NCI-H2196 (cell line): ENCODE results near the gene GPR146.

Source experiments
- DNase-seq: peaks from one replicate; lab custom pipeline; 2025; ENCODE audit not compliant: unreplicated experiment; lab: John Stamatoyannopoulos, UW

The GPR146 gene

GRCh38 chr7:1090686-1091643 lies 46.6 kb downstream of the GPR146 start:
- DNase-seq: no peak

GRCh38 chr7:1091644-1092027 lies 47.3 kb downstream of the GPR146 start:
- DNase-seq: no peak

- no peak for DNase-seq
These were observed 47.9 kb downstream of the GPR146 start for GRCh38 chr7:1092161-1092632.

DNA sequence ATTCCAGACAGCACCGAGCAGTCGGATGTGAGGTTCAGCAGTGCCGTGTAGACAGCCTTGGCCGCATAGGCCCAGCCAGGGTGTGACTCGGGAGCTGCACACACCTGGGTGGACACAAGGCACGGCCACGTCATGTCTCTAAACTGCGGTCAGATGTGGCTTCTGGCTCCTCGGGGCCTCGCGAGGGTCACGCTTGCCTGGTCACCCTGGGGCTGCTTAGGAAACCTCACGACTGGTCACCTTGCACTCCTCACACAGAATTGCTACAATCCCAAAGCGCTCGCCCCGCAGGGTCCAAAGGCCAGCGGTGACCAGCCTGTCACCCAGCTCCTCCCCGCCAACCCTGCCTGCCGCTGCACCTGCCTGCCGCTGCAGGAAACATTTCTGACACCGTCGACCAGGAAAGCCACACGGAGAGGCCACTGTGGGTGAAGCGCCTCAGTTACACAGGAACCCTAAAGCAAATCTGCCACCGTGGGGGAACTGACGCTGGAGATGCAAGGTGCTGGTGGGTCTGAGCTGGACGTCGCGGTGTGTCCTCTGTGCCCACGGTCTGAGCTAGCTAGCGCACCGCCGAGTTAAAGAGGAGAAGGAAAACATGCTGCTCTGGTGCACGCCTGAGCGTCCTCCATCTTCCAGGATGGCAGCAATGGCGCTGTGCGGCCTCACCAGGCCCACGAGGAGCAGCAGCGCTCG lies 48.6 kb downstream of the GPR146 start:
- DNase-seq: no peak

- DNase-seq: no peak
These were observed 49.1 kb downstream of the GPR146 start for GRCh38 chr7:1093502-1093843.

DNA sequence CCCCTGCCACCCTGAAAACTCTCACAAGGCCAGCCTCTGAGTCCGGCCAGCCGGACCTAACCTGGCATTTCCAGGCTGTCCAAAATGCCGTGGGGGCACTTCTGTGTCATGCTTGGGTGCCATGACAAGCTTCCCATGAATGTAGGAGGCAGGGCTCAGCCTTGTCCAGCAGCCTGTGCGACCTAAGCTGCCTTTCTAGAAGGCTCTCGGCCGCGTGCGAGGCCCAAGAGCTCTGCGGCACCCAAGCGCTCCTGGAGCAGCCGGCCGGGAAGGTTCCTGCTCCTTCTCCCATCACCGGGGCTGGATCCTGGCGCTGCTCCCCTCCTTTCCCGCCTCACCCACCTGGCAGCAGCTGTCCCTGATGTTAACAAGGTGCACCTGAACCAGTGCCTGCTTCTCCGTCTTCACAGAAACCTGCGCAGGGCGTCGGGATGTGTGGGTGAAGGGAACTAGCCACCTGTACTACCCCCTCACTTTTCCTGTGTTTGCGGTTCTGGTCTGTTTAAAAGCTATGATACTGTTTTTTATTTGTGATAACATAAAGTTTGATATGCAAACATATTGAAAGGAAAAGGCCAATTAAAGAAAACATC lies 49.7 kb downstream of the GPR146 start:
- no peak for DNase-seq

DNA sequence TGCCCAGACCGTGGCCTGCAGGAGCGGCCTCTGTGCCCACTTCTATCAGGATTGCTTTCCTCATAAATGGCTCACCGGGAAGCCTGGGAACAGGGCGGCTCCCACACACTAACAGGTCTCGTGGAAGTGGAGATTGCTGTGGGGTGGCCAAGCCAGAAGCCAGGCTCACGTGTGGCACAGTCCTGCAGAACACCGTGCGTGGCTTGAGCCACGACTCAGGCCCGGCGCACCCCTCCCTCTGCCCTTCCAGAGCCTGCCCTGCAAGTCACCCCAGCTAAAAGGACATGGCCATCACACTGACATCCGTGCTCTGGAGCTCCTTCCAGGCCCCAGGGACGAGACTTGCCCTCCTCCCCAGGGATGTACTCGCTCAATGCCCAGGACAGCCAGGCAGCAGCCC lies 50.5 kb downstream of the GPR146 start:
- DNase-seq: no peak

- DNase-seq: no peak
These were observed 51.3 kb downstream of the GPR146 start for GRCh38 chr7:1095621-1096155.

DNA sequence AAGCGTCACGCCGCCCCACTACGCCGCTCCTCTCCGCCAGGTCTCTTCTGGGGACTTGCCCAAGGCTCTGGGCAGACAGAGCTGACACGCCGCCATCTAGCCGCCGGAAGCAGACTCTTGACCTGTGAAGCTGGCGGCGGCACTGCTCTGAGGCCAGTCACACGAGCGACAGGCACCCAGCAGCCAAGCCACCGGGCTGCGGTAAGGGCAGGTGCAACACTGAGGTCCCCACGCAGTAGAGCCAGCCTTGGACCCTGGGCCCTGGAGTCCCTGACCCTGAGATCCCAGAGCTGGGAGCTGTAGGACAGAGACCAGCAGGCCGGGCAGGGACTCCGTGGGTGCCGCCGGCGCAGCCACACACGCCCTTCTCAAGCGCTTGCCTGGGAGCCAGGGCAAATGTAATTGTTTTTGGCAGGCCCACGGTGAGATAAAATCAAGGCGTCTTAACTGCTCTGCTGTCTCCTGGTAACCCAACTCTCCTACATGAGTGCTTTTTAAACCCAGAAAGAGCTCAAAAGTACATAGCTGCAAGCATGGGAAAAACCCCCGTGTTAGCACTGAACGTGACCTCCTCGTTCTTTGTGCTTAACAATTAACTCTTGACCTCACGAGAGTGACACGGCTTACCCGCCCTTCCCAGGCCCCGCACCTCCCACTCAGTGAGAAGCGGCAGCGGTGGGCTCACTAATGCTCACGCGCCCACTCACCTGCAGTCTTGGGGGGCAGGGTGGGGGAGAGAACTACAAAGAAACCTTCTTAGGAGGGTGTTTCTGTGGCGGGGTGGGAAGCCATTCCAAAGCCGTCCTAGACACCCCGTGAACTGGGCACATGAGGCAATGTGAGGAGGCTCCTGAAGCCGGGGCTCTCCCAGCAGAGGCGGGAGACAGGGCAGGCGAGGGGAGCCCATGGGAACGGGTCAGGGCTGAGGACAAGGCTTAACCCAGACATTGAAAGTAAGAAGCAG lies 52.1 kb downstream of the GPR146 start:
- DNase-seq: peak; percentile 37

DNA sequence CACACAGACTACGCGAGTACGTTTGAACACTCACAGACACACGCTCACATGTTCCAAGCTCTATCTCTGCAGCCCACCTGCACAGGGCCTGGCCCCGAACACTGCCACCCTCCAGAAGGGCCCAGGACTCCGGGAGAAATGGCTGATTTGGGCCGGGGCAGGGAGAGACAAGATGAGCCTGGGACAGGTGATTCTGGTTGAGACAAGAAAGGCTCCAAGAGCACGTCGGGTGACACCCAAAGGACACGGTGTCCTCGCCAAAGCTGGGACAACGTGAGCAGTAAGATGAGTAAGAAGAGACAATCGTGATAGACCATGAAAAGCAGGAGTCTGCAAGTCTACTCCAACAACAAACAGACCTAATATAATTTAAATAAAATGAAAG lies 52.8 kb downstream of the GPR146 start:
- no peak for DNase-seq

DNA sequence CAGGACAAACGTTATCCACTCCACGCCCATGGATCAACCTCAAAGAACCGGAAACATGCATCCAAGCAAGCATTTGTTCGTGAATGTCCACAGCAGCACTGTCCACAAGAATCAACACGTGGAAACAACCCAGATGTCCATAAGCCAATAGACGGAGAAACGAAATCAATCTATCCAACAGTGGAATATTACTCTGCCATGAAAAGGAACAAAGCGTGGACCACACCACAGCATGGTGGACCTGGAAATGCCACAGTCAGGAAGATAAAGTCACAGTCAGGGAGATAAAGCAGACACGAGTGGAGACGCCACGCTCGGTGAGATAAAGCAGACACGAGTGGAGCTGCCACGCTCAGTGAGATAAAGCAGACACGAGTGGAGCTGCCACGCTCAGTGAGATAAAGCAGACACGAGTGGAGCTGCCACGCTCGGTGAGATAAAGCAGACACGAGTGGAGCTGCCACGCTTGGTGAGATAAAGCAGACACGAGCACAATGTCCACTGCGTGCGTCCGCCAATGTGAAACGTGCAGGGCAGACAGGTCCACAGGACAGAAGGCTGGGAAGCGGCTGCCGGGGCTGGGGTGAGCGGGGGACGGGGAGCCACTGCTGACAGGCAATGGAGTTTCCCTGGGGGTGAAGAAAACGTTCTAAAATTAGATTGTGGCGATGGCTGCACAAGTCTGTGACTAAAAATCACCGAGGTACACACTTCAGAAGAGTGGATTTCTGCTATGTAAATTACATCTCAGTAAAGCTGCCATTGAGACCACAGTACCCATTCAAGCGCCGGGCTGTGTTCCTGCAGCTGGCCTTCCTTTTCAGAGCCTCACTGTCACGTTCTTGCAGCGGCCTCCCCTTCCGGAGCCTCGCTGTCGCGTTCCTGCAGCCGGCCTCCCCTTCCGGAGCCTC lies 54.2 kb downstream of the GPR146 start:
- DNase-seq: no peak

GRCh38 chr7:1099154-1099542 lies 54.8 kb downstream of the GPR146 start:
- DNase-seq: no peak

- DNase-seq: no peak
These were observed 55.3 kb downstream of the GPR146 start for GRCh38 chr7:1099637-1100036.

GRCh38 chr7:1100386-1100785 lies 56.0 kb downstream of the GPR146 start:
- no peak for DNase-seq

GRCh38 chr7:1100834-1101562 lies 56.7 kb downstream of the GPR146 start:
- no peak for DNase-seq

DNA sequence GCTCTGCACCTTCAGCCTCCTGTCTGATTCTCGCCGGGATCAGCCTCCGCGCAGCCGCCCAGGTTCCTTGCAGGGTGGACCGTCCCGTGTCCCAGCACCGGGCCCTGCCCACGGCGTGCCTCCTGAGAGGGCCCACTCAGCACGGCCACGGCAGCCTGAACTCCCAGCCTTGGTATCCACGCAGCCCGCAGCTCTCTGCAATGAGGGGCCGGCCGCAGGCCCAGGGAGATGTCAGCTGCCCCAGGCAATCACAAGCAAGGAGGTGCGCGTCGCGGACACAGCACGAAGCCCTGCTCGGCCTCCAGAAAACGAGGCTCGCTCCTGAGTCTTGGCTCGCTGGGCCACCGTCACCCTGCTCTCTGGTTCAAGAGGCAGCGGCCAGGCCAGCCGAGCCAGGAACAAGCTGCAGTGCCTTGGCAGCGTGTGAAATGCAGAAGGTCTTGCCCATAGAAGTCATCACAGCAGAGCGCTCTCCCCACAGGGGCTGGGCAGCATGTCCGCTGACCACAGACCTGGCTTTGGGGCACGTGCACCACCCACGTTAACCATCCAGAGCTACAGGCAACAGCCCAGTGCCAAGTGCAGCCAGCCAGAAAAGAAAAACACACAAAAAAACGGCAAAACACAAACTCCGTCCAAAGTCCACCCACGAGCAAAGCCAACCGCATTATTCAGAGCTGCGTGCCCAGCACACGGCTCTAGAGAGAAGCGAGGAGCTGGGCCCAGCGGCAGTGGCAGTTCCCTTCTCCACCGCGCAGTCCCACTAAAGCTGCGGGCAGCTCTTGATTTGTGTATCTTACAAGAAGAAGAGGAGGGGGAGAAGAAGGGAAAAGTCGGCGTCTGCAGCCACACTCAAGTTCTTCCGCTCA lies 57.5 kb downstream of the GPR146 start:
- no peak for DNase-seq

GRCh38 chr7:1103009-1103788 lies 58.9 kb downstream of the GPR146 start:
- no peak for DNase-seq
